GM21423 (cell line): ENCODE data around the gene IRX4.

Experiments
- ATAC-seq: cut with Tn5 transposase; IDR thresholded peaks from one replicate; pipeline ENCODE4 v1.9.1; 2021; ENCODE audit warnings: mild to moderate bottlenecking, moderate library complexity; ENCODE audit not compliant: unreplicated experiment

The IRX4 gene

GRCh38 chr5:1840741-1841521 lies 41.8 kb downstream of the IRX4 start:
- no peak for ATAC-seq

DNA sequence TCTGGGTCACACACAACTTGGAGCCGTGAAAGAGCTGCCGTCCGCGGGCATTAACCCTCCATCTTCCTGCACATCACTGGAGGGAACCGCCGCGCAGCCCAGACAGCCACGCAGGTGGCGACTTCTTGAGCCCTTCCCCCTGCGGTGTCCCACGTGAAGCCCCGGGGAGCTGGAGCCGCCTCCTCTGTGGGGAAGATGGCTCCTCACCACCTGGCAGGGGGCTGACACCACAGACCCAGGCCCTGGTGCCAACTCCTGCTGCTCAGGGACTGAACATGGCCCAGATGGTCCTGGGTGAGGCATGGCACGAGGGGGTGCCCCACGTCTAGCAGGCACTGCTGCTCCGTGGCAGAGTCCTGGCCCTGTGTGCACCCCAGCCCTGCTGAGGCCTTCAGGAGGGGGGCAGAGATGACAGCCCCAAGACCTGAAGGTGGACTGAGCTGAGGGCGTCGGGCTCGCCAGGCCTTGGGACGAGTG lies 42.6 kb downstream of the IRX4 start:
- no peak for ATAC-seq

DNA sequence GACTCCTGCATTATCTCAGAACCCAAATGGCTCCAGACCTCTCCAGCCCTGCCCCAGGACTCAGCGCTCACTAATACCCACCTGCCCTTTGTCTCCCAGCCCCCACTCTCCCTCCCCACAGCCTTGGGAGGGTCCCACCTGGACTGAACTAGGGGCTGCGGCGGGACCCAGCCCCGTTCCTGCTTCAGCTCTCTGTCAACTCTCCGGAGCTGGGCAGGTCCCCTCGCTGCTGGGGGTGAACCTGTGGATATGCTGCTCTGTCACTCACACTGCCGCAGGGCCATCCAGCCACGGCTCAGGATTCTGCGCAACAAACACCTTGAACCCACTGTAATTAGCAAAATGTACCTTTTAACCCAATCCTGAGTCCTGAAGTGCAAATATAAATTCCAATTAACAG lies 44.7 kb downstream of the IRX4 start:
- ATAC-seq: no peak

- ATAC-seq: no peak
Observed at GRCh38 chr5:1836891-1837880, 45.5 kb downstream of the IRX4 start.

- no peak for ATAC-seq
Observed at GRCh38 chr5:1836176-1836890, 46.4 kb downstream of the IRX4 start.

DNA sequence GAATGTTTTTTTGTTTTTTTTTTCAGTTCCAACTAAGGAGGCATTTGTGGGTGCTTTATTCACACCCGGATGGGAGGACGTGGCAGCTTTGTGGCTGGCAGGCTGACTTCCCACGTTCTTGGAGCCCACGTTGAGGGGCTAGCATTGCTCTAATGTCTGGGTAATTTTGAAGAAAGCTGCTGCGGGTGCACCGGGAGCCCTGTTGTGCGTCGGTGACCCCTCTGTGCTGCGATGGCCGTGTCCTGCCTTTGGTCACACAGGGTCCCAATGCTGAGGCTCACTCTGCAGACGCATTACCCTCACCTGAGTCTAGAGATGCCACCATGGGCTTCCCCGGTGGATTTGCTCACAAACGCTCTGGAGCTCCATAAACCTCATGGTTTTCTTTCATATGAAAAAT lies 47.3 kb downstream of the IRX4 start:
- no peak for ATAC-seq

- no peak for ATAC-seq
Observed at GRCh38 chr5:1834721-1835429, 47.9 kb downstream of the IRX4 start.

GRCh38 chr5:1834022-1834551 lies 48.6 kb downstream of the IRX4 start:
- ATAC-seq: no peak

DNA sequence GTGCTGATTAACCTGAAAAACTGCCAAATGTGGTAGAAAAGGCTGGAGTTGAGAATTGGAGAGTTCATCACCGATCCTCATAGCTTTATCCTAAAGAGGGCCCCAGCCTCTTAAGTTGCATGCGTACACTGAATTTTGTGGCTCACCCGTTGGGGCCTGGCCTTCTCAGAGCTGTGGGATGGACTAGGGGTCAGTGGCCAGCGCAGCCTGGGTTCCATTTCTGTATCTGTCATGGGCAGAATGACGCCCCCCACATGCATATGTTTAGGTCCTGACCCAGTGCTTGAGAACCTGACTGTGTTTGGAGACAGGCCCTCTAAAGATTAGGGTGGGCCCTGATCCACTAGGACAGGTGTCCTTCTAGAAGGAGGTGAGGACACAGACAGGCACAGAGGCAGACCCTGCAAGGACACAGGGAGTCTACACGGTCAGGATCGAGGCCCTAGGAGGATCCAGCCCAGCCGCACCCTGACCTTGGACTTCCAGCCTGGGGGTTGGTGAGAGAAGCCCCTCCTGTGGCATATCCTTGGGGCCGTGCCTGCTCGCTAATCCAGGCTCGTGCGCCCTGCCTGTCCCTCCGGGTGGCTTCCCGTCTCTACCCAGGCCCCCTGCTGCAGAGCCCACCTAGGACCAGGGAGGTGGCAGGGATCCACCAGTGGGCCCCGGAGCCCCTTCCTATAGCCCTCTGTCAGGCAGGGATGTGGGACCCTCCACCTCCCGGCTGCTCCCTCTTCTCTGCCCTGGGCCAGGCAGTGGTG lies 49.3 kb downstream of the IRX4 start:
- no peak for ATAC-seq

GRCh38 chr5:1832511-1833250 lies 50.0 kb downstream of the IRX4 start:
- no peak for ATAC-seq

GRCh38 chr5:1831677-1832313 lies 50.9 kb downstream of the IRX4 start:
- ATAC-seq: no peak

- no peak for ATAC-seq
Observed at GRCh38 chr5:1831257-1831656, 51.5 kb downstream of the IRX4 start.

DNA sequence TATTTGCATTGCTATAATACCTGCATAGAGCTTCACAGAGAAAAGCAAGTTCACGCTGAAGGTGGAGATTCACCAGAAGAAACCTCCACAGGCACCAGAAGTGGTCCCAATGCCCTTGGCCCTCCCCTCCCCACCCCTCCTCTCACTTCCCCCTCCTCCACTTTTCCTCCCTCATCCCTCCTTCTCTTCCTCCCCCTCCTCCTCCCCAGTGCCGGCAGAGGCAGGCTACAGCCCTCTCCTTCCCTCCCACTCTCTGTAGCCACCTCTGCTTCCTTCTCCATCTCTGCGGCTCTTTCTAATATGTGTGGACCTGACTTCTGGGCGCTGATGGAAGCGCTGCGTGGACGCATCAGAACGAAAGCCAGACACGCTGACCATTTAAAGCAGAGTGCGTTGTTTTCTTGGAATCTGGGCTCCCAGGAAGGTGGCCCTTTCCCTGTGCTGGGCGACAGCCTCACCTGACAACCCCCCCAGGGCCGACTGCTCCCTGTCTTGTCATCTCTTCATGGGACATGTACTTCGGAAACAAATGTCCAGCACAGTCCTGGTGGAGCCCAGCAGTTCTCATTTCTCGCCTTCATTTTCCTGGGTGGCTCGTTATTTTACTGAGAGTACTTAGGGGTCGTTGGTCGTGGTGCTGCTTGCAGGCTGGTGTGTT lies 52.0 kb downstream of the IRX4 start:
- ATAC-seq: no peak

DNA sequence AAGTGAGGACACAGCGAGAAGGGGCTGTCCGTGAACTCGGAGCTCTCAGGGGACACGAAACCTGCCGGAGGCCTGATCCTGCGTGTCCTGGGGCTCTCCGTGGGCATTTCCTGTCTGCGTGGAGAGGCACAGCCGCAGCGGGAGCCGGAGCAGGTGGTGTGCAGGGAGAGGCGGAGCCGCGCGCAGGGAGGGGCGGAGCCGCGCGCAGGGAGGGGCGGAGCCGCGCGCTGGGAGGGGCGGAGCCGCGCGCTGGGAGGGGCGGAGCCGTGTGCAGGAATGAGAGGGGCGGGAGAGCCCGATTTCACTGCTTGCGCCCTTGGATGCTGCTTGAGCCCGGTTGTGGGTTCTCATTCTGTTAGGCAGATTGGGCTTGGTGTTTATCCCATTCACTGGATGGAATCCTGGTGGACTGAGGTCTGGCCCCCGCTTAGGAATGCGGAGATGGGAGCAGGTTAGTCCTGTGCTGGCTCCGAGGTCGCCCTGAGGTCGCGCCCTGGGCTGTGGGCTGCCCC lies 54.8 kb downstream of the IRX4 start:
- ATAC-seq: no peak
